ENCODE data around the gene LIME1.

The LIME1 gene

GRCh38 chr20:63751471-63752271 is 15.2 kb downstream of the LIME1 start:
- no peak for DNase-seq

GRCh38 chr20:63752411-63753101 is 16.1 kb downstream of the LIME1 start:
- DNase-seq: no peak

- no peak for DNase-seq
Observed at GRCh38 chr20:63753381-63753780, 16.9 kb downstream of the LIME1 start.

- no peak for DNase-seq
Observed at GRCh38 chr20:63754008-63754407, 17.5 kb downstream of the LIME1 start.

GRCh38 chr20:63755933-63756647 is 19.6 kb downstream of the LIME1 start:
- DNase-seq: no peak

GRCh38 chr20:63756648-63756991 is 20.2 kb downstream of the LIME1 start:
- no peak for DNase-seq

- no peak for DNase-seq
Observed at GRCh38 chr20:63758152-63758551, 21.7 kb downstream of the LIME1 start.

GRCh38 chr20:63759377-63759901 is 23.0 kb downstream of the LIME1 start:
- DNase-seq: no peak

- no peak for DNase-seq
Observed at GRCh38 chr20:63765082-63765873, 28.8 kb downstream of the LIME1 start.

- DNase-seq: no peak
Observed at GRCh38 chr20:63765902-63766301, 29.4 kb downstream of the LIME1 start.

GRCh38 chr20:63766695-63767426 is 30.4 kb downstream of the LIME1 start:
- DNase-seq: no peak

GRCh38 chr20:63767456-63767855 is 31.0 kb downstream of the LIME1 start:
- no peak for DNase-seq

- no peak for DNase-seq
Observed at GRCh38 chr20:63767886-63768285, 31.4 kb downstream of the LIME1 start.

- DNase-seq: no peak
Observed at GRCh38 chr20:63768591-63769515, 32.4 kb downstream of the LIME1 start.

GRCh38 chr20:63769891-63770474 is 33.5 kb downstream of the LIME1 start:
- no peak for DNase-seq

GRCh38 chr20:63771046-63771707 is 34.7 kb downstream of the LIME1 start:
- no peak for DNase-seq

GRCh38 chr20:63772781-63773518 is 36.5 kb downstream of the LIME1 start:
- no peak for DNase-seq

GRCh38 chr20:63773571-63774241 is 37.2 kb downstream of the LIME1 start:
- DNase-seq: no peak

GRCh38 chr20:63774306-63774705 is 37.8 kb downstream of the LIME1 start:
- DNase-seq: no peak

Measured in fibroblast of skin of right quadriceps (primary cell).